HG03103 (cell line): ENCODE results near the gene RASGRF2.

Experiments used
- ATAC-seq: cut with Tn5 transposase; IDR thresholded peaks from one replicate; pipeline ENCODE4 v1.9.1; 2021; ENCODE audit warnings: low read depth; ENCODE audit not compliant: unreplicated experiment

The RASGRF2 gene

DNA sequence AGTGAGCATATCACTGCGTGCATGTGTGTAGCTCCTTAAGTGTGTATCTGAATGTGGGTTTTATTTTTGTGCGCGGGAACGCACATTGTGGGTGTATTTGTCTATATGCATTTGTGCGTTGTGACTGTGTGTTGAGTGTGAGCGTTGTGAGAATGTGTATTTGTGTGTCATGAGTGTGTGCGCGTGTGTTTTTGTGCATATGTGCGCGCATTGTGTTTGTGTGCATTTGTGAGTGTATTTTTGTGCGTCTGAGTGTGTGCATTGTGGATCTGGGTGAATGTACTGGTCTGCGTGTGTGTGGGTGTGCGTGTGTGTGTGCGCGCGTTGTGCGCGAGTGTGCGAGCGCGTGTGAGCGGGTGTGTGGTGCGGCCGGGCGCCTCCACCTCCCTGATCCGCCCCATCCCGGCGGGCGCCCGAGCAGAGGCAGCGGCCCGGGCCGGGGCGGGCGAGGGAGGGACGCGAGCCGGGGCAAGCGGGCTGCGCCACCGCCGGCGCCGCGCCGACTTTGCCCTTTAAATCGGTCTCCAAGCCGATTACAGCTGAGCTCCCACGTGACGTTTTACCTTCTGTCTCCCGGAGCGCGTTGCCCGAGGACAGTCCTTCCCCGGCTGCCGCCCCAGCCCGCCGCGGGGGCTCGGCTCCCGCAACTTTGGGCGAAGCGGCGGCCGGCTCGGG is at the start of gene RASGRF2:
Gene RASGRF2 (plus strand): TSS at position 596 of the 675 bp plus-strand sequence. CDS start 376 bp downstream, outside the sequence.
- ATAC-seq, result no peak

- no peak for ATAC-seq
These were observed 47.7 kb upstream of the RASGRF2 start for GRCh38 chr5:80912479-80912878.

DNA sequence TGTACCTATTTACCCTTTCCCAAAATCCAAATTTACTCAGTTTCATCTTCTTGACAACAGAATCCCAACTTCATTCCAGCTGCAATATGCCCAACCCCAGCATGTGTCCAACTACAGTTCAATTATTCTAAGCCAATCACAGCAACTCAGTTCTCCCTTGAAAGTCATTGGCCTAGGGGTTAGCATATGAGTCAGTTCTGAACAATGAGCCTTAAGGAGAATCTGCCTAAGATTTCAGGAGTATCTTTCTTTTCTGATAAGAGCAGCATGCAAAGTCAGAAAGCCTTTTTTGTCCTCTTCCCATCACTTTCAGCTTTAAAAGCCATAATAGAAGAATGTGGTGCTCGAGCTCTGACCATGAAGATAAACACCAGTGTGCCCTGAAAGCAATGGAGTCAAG is 44.4 kb upstream of the RASGRF2 start:
- ATAC-seq, result no peak

DNA sequence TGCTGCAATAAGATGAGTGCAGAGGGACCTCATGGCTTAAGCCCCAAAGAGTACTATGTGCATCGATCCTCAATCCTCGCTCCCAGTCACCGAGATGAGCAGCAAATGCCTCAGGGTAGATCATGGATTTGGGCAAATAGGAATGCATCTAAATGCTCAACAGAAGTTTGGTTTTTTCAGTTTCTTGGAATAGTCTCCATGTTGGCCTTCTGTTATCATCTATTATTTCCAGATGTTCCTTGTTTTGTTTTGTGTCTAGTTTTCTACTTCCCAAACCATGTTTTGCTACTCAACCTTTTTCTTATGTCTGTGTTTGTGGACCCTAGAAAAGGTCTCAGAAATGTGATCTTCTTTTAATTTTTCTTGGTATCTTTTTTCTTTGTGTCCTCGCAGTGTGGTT is 43.5 kb upstream of the RASGRF2 start:
- no peak for ATAC-seq

- no peak for ATAC-seq
These were observed 42.5 kb upstream of the RASGRF2 start for GRCh38 chr5:80917631-80918030.

DNA sequence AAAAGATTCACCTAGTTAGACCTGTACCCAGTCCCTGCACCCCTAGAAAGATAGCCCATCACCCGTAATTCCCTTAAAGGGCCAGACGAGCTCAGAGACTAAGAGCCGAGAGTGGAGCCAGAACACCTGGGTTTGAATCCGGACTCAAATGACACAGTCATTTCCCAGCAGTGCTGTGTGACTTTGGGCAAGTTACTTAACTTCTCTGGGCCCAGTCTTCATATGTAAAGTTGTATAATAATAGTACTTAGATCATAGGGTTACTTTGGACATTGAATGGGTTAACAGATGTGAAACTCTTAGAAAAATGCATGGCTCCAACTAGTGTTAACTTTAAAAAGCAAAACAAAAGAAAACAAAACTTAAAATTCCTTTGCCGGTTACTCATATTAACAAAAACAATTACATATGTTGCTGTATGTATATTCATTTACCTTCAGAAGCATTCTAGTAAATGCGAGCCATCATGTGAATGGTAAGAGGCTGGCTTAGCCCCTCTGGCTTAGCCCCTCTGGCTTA is 40.4 kb upstream of the RASGRF2 start:
- no peak for ATAC-seq

DNA sequence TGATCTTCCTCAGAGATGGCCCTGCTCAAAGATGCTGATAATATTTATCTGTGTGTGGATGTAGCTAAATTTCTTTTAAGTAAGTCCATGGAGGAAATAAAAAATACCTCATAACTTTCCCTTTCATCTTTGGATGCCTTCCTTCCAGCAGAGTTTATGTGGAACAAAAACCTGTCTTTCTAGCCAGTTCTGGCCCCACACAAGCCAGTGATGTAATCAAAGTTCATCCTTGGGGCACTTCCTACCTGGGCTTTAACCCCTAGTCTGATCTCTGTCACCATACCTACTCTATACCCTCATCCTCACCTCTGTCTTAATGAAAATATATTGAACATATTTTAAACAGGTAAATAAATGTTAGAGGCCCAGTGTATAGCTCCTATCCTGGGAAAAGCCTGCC is 39.8 kb upstream of the RASGRF2 start:
- ATAC-seq, result no peak

DNA sequence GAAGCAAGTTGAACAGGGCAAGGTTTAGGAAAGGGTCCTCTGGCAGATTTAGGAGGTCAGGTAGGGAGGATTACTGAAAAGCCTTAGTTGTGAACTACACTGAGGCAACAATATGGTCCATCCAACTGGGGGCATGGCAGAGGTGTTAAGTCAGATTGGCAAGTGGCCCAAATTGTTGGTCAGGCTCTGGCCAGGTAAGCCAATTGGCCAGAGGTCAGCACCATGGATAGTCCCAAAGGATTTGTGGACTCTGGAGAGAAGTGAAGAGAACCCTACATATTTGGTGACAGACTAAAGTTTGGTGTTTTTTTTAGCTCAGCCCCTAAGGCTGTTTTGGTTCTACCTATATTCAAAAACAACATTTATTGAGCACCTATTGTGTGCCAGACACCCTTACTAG is 39.1 kb upstream of the RASGRF2 start:
- ATAC-seq, result no peak

- no peak for ATAC-seq
These were observed 34.2 kb upstream of the RASGRF2 start for GRCh38 chr5:80925931-80926330.

GRCh38 chr5:80926536-80926935 is 33.6 kb upstream of the RASGRF2 start:
- no peak for ATAC-seq

DNA sequence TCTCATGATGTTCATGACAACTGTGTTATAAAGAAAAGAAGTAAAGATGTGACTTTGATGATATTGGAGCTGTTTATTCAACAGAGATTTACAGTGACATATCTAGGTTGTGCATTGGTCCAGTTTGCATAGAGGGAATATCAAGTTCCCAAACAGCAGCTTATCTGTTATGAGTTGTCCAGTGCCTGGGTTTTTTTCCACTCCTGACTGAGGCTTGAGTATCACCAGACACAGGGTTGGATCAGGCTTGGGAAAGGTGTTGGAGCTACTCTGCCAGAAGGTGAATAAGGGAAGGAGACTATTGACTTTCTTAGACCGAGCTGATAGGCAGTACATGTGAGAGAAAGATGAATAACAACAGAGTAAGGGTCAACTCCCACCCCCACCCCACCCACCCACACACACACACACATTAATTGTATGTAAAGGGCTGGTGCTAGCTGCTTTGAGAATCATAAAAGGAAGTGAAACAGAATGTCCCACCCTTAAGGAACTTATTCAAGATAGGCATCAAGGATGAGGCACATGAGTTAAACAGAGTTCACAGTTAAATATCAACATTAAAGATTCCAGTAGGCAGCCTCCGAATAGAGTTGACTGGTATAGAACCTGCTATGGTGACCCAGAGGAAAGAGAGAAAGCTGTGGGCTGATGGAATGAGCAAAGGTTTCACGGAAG is 33.0 kb upstream of the RASGRF2 start:
- no peak for ATAC-seq

DNA sequence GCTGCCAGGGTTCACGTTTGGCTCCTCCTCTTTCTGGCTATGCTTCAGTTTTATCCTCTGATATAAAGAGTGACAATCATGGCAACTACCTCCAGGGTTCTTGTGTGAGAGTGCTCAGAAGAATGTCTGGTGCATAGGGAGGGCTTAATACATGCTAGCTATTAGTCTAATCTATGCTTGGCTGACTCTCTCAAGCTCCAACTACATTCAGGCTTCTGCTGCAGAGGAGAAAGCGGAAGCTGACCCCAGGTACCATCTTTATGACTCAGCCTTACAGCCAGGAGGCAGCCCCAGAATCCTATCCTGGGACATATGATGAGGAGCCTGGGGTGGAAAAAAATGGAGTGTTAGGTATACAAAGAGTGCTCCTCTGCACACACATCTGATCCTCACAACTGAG is 32.1 kb upstream of the RASGRF2 start:
- ATAC-seq, result no peak

DNA sequence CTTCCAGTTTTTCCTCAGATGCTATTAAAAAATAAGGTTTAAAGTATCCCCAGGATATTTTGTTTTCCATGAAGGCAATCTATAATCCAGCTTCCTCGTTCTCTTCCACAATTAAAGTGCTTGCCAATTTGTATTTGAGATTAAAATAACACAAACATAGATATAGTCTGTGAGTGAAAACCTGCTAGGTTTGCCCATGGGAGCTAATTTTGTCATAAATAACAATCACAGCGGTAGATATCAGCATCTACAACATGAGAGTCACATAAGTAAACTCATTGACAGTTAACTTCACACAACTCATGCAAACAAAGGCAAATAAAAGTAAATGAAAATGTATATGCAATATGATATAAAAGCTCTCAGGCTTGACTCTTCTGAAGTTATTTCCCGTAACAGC is 29.2 kb upstream of the RASGRF2 start:
- ATAC-seq, result no peak

GRCh38 chr5:80931411-80931810 is 28.8 kb upstream of the RASGRF2 start:
- no peak for ATAC-seq

DNA sequence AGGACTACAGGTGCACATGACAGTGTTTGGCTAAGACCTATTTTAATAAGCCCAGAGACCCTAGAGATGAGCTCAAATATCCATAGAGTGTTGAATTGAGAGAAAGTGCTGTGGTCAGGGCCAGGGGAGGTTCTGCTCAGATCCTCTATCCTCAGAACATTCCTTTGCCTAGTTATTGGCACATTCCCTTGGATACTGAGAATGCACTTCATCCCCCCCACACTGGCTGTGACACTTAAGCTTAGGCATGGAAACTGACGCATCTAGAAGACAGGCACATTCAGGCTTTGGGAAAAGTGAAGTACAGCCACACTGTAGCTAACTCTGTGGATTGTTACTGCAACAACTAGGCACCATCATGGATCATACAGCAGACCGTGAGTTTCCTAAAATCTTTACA is 27.1 kb upstream of the RASGRF2 start:
- ATAC-seq, result no peak

DNA sequence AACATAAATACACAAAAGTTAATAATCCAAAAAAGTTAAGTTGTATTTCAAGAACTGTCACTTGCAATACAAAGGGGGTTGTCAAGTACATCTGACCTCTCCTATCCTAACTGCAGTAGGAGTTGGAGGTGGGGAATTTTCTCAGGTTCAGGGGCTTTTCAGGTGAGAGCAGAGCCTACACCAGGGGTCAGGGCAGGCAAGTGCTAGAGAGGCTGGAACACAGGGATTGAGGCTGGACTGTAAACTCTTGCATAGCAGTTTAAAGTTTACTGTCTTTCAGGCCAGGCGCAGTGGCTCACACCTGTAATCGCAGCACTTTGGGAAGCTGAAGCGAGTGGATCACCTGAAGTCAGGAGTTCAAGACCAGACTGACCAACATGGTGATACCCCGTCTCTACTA is 25.4 kb upstream of the RASGRF2 start:
- ATAC-seq, result no peak

DNA sequence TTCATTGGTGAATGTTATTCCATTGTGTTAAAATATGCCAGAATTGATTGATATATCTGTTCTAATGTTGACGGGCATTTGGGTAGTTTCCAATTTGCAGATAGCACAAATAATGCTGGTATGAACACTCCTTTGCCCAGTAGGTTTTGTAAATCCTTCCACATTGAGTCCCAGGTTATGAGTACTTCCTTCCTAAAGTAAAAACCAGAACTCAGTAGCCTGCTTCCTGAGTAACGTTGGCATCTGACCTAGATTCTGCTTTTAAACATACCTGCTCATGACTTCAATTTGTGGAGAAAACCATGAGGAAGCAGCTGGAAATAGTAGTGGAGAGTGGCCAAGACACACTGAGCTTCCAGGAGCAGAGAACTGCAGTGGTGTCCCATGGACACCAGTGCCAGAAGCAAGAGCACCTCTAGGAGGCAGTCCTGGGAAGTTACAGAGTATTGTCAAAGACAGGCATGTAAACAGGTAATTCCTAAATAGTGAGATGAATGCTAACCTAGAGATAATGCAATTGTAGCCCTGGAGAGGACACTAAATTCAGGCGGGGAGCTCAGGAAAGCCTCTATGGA is 24.3 kb upstream of the RASGRF2 start:
- ATAC-seq, result no peak

DNA sequence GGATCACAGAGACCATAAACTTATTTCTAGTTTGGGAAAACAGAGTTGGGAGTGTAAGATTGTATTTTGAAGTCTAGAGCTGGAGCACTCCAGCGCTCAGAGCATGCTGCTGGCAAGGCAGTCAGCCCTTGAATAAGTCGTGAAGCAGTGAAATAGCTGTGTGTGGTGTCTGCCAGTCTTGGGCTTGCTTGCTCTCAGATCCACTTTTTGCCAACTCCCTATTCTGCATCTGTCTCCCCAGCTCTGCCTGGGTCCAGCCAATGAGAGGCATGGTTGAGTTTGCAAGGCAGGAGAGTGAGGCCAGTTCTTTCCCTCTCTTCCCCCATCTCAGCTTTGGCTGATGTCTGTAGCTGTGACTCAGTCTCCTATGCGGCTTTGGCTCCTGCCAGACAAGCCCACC is 23.3 kb upstream of the RASGRF2 start:
- no peak for ATAC-seq

DNA sequence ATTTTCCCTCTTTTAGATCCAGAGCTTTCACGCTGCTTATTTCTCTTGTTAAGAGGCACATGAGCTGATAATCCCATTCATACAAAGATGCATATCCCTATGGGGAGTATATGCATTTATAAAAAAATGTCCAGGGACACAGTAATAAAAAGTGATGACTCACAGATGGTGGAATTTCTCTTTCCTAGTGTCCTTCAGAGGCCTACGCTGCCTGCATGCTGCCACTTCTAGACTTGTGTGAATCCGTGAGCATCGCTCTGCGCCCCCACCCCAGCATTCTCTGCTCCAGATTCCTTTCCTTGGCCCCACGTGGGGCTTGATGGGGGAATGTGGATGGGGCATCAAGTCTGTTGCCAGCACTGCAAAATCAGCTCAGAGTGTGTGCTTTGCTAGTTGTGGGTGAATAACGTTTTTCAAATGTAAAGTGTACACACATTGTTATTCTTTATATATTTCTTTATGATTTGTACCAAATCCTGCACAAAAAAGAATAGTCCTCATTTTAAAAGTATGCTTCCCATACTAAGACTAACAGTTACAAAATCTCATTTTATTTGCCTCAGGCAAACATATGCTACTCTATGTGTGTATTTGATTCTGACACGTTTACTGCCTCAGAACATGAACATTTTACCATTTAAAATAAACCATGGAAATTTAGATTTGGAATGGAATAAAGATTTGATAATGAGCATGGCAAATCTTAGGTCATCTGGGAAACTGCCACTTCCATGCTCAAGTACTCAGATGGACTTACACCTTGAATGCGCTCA is 22.4 kb upstream of the RASGRF2 start:
- ATAC-seq, result no peak

DNA sequence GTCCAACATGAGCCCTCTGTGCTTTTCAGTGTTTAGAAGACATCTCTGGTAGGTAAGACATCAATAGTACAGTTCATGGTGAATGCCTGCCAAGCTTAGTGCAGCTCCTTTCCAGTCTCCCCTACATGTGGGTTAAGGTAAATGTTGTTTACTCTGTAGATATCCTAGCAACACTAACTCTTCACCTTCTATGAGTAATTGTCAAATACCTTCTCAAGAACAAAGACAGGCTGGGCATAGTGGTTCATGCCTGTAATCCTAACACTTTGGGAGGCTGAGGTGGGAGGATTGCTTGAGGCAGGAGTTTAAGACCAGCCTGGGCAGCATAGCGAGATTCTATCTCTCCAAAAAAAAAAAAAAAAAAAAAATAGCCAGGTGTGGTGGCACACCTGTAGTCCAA is 18.7 kb upstream of the RASGRF2 start:
- ATAC-seq, result no peak

GRCh38 chr5:80951366-80951765 is 8.8 kb upstream of the RASGRF2 start:
- ATAC-seq, result no peak
